Gastrocnemius medialis (tissue), 4 donors: Measurements from ENCODE around the gene LIN52. TPM values are rescaled to one million over a fixed set of nuclear protein-coding genes. Genes with fewer than 3 reads are reported as not detected.

Experiments
- ATAC-seq, 2 donors: fragments of 150-250 bp; one replicate each; pipeline ENCODE4 v1.9.1; 2016
- DNase-seq, 2 donors: peaks; one replicate each; pipeline ENCODE4 v3.0.0-alpha.2; 2019
- H3K27ac ChIP-seq, 4 donors: fragments of 200-600 bp; sonication (generic); 1 replicate in 1 of 4; 2 replicates in 3 of 4; pipeline ENCODE4 v1.5.1; 2016 to 2018; ENCODE audit warnings: mild to moderate bottlenecking in 2 of 4, moderate library complexity in 1 of 4
- H3K27me3 ChIP-seq, 3 donors: fragments of 200-600 bp; sonication (generic) in 2 of 3; 1 replicate in 1 of 3; 2 replicates in 2 of 3; pipeline versions ENCODE4 v1.5.1 to v1.6.0; 2016 to 2019; ENCODE audit warnings: mild to moderate bottlenecking in 1 of 3, moderate library complexity in 1 of 3
- H3K36me3 ChIP-seq, 2 donors: fragments of 200-600 bp; sonication (generic) in 1 of 2; one replicate each; pipeline ENCODE4 v1.5.1; 2017 to 2018
- H3K4me1 ChIP-seq, 2 donors: fragments of 200-600 bp; sonication (generic) in 1 of 2; one replicate each; pipeline ENCODE4 v1.5.1; 2016 to 2017; ENCODE audit warnings: mild to moderate bottlenecking in 2 of 2
- H3K4me3 ChIP-seq, 4 donors: fragments of 200-600 bp; sonication (generic) in 3 of 4; 1 replicate in 1 of 4; 2 replicates in 3 of 4; pipeline ENCODE4 v1.5.1; 2016 to 2019; ENCODE audit warnings: mild to moderate bottlenecking in 2 of 4
- H3K9me3 ChIP-seq, 3 donors: fragments of 200-600 bp; sonication (generic) in 2 of 3; 1 replicate in 1 of 3; 2 replicates in 2 of 3; pipeline ENCODE4 v1.5.1; 2016 to 2019
- POLR2A ChIP-seq, 2 donors: fragments of 450-650 bp; IDR thresholded peaks; one replicate each; pipeline ENCODE4 v1.6.1; 2017; ENCODE audit warnings: antibody characterized with exemption in 2 of 2, mild to moderate bottlenecking in 2 of 2, moderate library complexity in 2 of 2
- in situ Hi-C, 4 donors: fragments of 200-750 bp; cut with MboI; loops; one replicate each; pipeline versions ENCODE4 v1.15.0 to v1.8.0; 2017; ENCODE audit warnings: low sequenced_read_pairs in 4 of 4
- intact Hi-C: fragments of 100-400 bp; cut with DNase I; formaldehyde crosslinking; loops from one replicate; pipeline ENCODE4 v1.15.1; 2023; ENCODE audit warnings: low total_unique reads
- total RNA-seq, 4 donors: library from RNA; depleted of rRNA; stranded (reverse); fragments of >200 nt; gene quantifications; one replicate each; pipeline versions ENCODE4 v1.1.0 to v1.2.3, GENCODE V29; 2016
- TF ChIP-seq, protein P1 (sequence below), 5 experiments: fragments of 450-650 bp in 3 of 5; fragments of 200-600 bp in 2 of 5; sonication (generic) in 2 of 5; IDR thresholded peaks in 4 of 5; conservative IDR thresholded peaks in 1 of 5; 1 replicate in 4 of 5; 2 replicates in 1 of 5; pipeline ENCODE4 v1.5.1; 2016 to 2019; ENCODE audit warnings: antibody characterized with exemption in 5 of 5, mild to moderate bottlenecking in 3 of 5, moderate library complexity in 3 of 5

Gene LIN52
- total RNA-seq, 4 donors from 2014 or later, result 3.4 to 5.6 (median 4.3) TPM

- DNase-seq (no peak), ATAC-seq (no peak)
- H3K36me3 ChIP-seq, result no peaks in the 10 kb centered on the region
- H3K4me3 ChIP-seq, result no peak overlapping the region
- H3K4me1 ChIP-seq, result peaks cover 1 to 3% of the 10 kb centered on the region in 2 donors
- in situ Hi-C loops, result no loop called here
- intact Hi-C loops, result no loop called here
- no peak overlapping the region for H3K27ac ChIP-seq
- no peaks in the 10 kb centered on the region for H3K9me3 ChIP-seq
- TF ChIP-seq, protein P1, sequence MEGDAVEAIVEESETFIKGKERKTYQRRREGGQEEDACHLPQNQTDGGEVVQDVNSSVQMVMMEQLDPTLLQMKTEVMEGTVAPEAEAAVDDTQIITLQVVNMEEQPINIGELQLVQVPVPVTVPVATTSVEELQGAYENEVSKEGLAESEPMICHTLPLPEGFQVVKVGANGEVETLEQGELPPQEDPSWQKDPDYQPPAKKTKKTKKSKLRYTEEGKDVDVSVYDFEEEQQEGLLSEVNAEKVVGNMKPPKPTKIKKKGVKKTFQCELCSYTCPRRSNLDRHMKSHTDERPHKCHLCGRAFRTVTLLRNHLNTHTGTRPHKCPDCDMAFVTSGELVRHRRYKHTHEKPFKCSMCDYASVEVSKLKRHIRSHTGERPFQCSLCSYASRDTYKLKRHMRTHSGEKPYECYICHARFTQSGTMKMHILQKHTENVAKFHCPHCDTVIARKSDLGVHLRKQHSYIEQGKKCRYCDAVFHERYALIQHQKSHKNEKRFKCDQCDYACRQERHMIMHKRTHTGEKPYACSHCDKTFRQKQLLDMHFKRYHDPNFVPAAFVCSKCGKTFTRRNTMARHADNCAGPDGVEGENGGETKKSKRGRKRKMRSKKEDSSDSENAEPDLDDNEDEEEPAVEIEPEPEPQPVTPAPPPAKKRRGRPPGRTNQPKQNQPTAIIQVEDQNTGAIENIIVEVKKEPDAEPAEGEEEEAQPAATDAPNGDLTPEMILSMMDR (IDR thresholded peaks at IDR 0.05 in 4 of 5, conservative IDR thresholded peaks at IDR 0.05 in 1 of 5), result no peak
- no peak for TF ChIP-seq POLR2A (IDR thresholded peaks at IDR 0.05)
- peaks cover 29 to 32% (median 30%) of the 10 kb centered on the region in 3 donors for H3K27me3 ChIP-seq
Measured at GRCh38 chr14:74246542-74246941, 161.8 kb downstream of the LIN52 start.

GRCh38 chr14:74248017-74248416, 163.3 kb downstream of the LIN52 start:
- DNase-seq (no peak), ATAC-seq (no peak)
- peaks cover 14 to 17% (median 15%) of the 10 kb centered on the region in 3 donors for H3K27me3 ChIP-seq
- intact Hi-C loops, result no loop called here
- no peak overlapping the region for H3K27ac ChIP-seq
- no peaks in the 10 kb centered on the region for H3K36me3 ChIP-seq
- H3K4me3 ChIP-seq, result no peak overlapping the region
- H3K9me3 ChIP-seq, result no peaks in the 10 kb centered on the region
- H3K4me1 ChIP-seq, result no peaks in the 10 kb centered on the region
- in situ Hi-C loops, result no loop called here
- TF ChIP-seq, protein P1 (IDR thresholded peaks at IDR 0.05 in 4 of 5, conservative IDR thresholded peaks at IDR 0.05 in 1 of 5), result no peak

- intact Hi-C loops, result loop anchor here (2.0 to 5.0 kb wide), 2 partner anchors 32 to 139 kb away; no protein-coding TSS in a partner anchor
- no peak for TF ChIP-seq POLR2A (IDR thresholded peaks at IDR 0.05)
- TF ChIP-seq, protein P1 (IDR thresholded peaks at IDR 0.05 in 4 of 5, conservative IDR thresholded peaks at IDR 0.05 in 1 of 5), result no peak
- peaks cover 0 to 5% (median 0%) of the 10 kb centered on the region in 3 donors for H3K27me3 ChIP-seq
Measured at GRCh38 chr14:74249433-74250375, 164.9 kb downstream of the LIN52 start.

More at GRCh38 chr14:74249433-74250375, 164.9 kb downstream of the LIN52 start:
- Histone ChIP-seq H3K36me3 (no peaks in the 10 kb centered on the region), H3K9me3 (no peaks in the 10 kb centered on the region), H3K27ac (no peak overlapping the region), H3K4me3 (no peak overlapping the region), H3K4me1 (no peaks in the 10 kb centered on the region)
- DNase-seq (no peak), ATAC-seq (no peak)
- in situ Hi-C loops, result loop anchor here (5.0 to 10.0 kb wide), 4 partner anchors 132 to 145 kb away; no protein-coding TSS in a partner anchor

Other genes with a start within 250 kb of the LIN52 start
- 10 to 100 TPM in 2 of 4 donors, 1 to 10 TPM in 2; 5.6 to 15.7 (median 9.9) TPM for gene PTGR2, start 233.1 kb upstream of the LIN52 start, total RNA-seq
- gene ZNF410, start 198.1 kb upstream of the LIN52 start, total RNA-seq, result 10 to 100 TPM; 22.6 to 33.2 (median 24.0) TPM
- 1 to 10 TPM; 5.0 to 7.7 (median 6.0) TPM for gene FAM161B, start 134.9 kb upstream of the LIN52 start, total RNA-seq
- 10 to 100 TPM; 36.5 to 60.6 (median 42.2) TPM for gene COQ6, start 134.7 kb upstream of the LIN52 start, total RNA-seq
- gene ENTPD5, start 65.7 kb upstream of the LIN52 start, total RNA-seq, result 10 to 100 TPM in 1 of 4 donors, 1 to 10 TPM in 3; 5.4 to 10.2 (median 7.3) TPM
- 1 to 10 TPM in 3 of 4 donors, under 1 TPM in 1; 0.95 to 8.7 (median 1.9) TPM for gene BBOF1, start 65.6 kb upstream of the LIN52 start, total RNA-seq
- gene ALDH6A1, start 503 bp upstream of the LIN52 start, total RNA-seq, result 10 to 100 TPM in 3 of 4 donors, 1 to 10 TPM in 1; 5.9 to 26.3 (median 20.3) TPM
- gene VSX2, start 154.5 kb downstream of the LIN52 start, total RNA-seq, result not detected
- gene ABCD4, start 218.0 kb downstream of the LIN52 start, total RNA-seq, result 10 to 100 TPM in 3 of 4 donors, 1 to 10 TPM in 1; 9.1 to 20.0 (median 11.5) TPM